Mammary epithelial cell (primary cell): ENCODE results near the gene RAI2.

ENCODE experiments used
- EZH2 ChIP-seq: IDR thresholded peaks from 2 replicates; pipeline ENCODE4 v1.6.1; 2012; ENCODE audit warnings: low read length, inconsistent platforms, borderline replicate concordance
- TF ChIP-seq, protein P1 (sequence below), 2 donors: IDR thresholded peaks in 1 of 2; conservative IDR thresholded peaks in 1 of 2; 2 replicates each; pipeline ENCODE4 v1.5.1; 2011 to 2012; ENCODE audit warnings: inconsistent platforms in 2 of 2, low read length in 2 of 2, mild to moderate bottlenecking in 2 of 2, control low read depth in 1 of 2, low read depth in 1 of 2; ENCODE audit not compliant: insufficient read depth in 1 of 2; ENCODE audit errors: extremely low read depth in 1 of 2

DNA sequence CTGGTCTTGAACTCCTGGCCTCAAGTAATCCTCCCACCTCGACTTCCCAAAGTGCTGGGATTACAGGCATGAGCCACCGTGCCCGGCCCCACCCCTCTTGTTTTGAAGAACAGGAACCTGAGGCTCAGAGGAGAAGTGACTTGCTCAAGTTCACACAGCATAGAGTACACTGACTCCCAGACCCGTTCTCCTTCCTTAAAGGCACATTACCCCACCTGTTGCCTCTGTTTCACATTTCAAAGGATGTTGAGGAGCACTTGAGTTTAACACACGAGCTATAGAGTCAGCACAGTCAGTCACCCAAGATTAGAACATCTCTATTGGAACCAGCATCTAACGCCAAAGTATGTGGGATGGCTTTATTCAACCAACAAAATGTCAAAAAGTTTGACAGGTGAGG is 51.1 kb downstream of the RAI2 start:
- TF ChIP-seq, protein P1, sequence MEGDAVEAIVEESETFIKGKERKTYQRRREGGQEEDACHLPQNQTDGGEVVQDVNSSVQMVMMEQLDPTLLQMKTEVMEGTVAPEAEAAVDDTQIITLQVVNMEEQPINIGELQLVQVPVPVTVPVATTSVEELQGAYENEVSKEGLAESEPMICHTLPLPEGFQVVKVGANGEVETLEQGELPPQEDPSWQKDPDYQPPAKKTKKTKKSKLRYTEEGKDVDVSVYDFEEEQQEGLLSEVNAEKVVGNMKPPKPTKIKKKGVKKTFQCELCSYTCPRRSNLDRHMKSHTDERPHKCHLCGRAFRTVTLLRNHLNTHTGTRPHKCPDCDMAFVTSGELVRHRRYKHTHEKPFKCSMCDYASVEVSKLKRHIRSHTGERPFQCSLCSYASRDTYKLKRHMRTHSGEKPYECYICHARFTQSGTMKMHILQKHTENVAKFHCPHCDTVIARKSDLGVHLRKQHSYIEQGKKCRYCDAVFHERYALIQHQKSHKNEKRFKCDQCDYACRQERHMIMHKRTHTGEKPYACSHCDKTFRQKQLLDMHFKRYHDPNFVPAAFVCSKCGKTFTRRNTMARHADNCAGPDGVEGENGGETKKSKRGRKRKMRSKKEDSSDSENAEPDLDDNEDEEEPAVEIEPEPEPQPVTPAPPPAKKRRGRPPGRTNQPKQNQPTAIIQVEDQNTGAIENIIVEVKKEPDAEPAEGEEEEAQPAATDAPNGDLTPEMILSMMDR (conservative IDR thresholded peaks at IDR 0.05 in 1 of 2, IDR thresholded peaks at IDR 0.05 in 1 of 2; ENCODE audit: extremely low read depth in 1 of 2, insufficient read depth in 1 of 2, low read depth in 1 of 2, low read length in 2 of 2) = no peak
- no peak for TF ChIP-seq EZH2
